GM21786 (cell line): ENCODE measurements around the gene FBXW7.

Source experiments
- ATAC-seq: cut with Tn5 transposase; IDR thresholded peaks from one replicate; pipeline ENCODE4 v1.9.1; 2021; ENCODE audit not compliant: unreplicated experiment

Gene FBXW7

GRCh38 chr4:152346526-152346925, 189.4 kb downstream of the FBXW7 start:
- ATAC-seq, result no peak

DNA sequence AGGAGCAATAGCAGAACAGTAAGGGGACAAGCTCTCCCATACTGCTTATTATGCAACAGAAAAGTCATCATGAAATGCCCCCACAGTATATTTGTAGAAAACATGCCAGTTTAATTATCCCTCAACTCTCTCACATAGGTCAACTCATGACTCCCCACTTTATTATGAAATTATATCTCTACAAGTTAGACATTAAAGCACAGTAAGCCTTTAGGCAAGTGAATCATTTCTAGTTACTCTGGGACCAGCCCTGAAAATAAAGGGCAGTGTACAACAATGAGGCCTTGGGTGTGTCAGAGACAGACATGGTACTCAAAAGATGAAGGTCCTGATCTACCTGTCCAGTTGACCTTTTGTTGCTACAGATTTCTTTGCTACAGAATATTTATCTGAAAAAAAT, 191.9 kb downstream of the FBXW7 start:
- ATAC-seq, result no peak

DNA sequence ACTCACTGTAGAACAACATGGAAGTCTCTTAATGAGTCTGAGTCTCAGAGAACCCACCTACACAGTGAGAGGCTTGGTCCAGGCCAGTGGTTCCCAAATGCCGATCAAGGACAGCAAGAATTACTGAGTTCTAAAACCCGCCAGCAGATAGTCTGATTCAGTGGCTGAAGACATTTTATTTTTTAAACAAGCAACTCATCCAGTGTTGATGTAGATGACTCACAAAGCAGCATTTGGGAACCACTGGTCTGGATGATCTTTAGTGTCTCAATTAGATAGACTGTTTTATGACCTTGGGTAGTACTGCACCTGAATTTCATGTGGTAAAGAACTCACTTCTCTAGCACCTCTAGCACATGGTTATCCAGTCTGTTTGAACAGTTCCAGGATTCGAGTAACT, 193.6 kb downstream of the FBXW7 start:
- no peak for ATAC-seq

DNA sequence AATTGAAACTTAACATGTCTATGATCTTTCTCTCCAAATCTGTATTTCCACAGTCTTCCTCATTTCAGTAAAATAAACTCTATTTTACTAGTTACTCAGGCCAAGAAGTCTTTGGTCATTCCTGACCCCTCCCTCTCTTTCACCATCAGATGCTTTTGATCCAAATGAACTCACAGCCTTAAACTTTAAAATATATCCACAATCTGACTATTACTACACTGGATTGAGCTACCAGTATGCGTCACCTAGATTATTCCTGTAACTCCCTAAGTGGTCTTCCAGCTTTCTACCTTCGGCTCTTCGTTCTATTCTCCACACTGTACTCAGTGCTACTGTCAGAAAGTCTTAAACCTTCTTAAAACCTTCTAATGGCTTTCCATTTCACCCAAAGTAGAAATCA, 195.1 kb downstream of the FBXW7 start:
- ATAC-seq, result no peak

GRCh38 chr4:152339576-152339975, 196.3 kb downstream of the FBXW7 start:
- ATAC-seq, result no peak

- ATAC-seq, result no peak
Observed at GRCh38 chr4:152334931-152335330, 201.0 kb downstream of the FBXW7 start.

GRCh38 chr4:152331042-152331441, 204.8 kb downstream of the FBXW7 start:
- no peak for ATAC-seq

- no peak for ATAC-seq
Observed at GRCh38 chr4:152328582-152328981, 207.3 kb downstream of the FBXW7 start.

DNA sequence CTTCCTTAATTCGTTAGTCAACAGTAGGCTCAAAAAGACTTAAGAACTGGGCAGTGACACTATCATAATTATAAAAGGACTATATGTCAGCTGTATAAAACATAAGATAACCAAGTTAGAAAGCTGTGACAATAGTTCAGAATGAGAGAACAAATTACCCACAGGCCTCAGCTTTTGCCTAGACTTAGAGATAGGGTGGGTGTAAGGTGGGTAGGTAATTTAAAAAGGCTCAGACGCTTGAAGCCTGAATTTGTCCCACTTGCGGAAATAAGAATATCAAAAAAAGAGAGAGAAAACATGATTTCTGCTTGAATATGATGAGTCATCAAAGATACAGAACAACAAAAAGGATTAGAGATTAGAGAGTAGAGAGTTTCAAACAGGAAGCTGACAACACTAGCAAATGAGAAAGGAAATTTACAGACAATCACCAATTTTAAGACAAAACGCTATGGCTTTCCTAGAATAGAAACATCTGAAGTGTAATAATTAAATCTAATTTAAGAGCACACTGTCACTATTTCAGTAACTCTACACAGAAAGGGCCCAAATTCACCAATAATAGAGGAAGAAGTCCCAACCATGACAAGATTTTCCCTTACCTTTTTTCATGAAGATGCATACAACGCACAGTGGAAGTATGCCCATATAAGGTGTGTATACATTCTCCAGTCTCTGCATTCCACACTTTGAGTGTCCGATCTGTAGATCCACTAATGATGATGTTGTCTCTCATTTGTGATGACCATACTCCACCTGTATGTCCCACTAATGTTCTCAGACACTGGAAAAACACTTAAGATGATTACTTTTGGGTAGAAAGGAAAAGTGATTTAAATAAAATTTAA, 208.1 kb downstream of the FBXW7 start:
- ATAC-seq, result no peak

DNA sequence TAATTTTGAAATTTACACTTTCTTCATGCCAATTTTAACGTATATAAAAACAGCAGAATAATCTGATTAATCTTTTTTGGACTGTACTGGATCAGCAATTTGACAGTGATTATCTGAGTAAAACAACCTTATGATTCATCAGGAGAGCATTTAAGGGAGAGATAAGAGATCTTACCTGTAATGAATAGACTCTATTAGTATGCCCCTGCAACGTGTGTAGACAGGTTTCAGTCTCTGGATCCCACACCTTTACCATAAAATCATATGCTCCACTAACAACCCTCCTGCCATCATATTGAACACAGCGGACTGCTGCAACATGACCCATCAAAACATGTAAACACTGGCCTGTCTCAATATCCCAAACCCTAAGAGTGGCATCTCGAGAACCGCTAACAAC, 210.1 kb downstream of the FBXW7 start:
- ATAC-seq, result no peak

GRCh38 chr4:152323221-152323620, 212.7 kb downstream of the FBXW7 start:
- ATAC-seq, result no peak

DNA sequence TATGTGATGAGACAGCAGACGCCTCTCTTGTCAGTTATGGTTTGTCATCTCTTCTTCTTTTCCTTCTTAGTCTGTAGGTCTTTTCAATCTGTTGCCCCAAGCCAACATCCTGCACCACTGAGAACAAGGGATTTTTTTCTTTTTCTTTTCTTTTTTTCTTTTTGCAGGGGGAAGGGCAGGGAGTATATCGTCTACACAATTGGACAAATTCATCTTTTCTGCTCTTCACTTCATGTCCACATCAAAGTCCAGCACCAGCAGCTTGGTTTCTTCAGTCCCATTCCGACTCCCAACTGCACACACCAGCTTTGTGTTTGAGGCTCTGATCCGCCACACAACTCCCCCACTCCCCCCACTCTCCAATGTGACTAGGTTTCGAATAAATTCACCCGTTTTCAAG, 213.2 kb downstream of the FBXW7 start:
- no peak for ATAC-seq

DNA sequence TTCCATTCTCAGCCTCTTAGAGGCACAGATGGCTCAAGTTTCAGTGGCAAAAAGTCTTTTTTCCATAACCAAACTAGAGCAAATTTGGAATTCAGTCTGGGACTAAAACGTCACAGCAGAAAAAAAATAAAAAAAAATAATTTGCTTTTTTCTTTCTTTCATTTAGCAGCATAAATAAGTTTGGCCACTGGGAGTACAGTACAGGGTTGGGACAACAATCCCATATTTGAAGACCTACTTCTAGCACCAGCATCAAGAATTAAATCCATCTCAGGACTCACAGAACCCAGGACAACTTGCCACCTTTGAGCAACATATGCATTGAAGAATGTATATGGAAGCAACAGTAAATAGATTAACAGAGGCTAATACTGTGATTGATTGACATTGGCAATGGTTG, 214.0 kb downstream of the FBXW7 start:
- no peak for ATAC-seq

- ATAC-seq, result no peak
Observed at GRCh38 chr4:152321398-152321797, 214.5 kb downstream of the FBXW7 start.

DNA sequence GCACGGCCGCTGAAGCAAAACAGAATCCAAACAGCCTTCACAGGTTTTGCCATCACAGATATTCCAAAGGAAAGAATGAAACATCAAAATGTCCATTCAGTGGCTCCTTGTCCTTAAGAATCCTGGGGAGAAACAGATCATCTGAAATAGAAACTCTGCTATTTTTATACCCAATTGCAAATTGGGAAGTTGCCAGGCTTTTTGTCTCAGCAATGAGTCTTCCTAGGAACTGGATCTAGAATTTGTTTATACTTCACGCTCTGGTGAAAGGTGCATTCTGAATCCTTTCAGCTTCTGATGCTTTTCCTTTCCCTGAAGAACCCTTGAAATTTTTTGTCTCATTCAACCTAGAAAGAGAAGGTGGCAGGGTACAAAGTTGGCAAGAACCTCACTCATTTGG, 218.9 kb downstream of the FBXW7 start:
- ATAC-seq, result no peak

GRCh38 chr4:152310257-152310656, 225.6 kb downstream of the FBXW7 start:
- no peak for ATAC-seq

GRCh38 chr4:152309418-152309817, 226.5 kb downstream of the FBXW7 start:
- ATAC-seq, result no peak

DNA sequence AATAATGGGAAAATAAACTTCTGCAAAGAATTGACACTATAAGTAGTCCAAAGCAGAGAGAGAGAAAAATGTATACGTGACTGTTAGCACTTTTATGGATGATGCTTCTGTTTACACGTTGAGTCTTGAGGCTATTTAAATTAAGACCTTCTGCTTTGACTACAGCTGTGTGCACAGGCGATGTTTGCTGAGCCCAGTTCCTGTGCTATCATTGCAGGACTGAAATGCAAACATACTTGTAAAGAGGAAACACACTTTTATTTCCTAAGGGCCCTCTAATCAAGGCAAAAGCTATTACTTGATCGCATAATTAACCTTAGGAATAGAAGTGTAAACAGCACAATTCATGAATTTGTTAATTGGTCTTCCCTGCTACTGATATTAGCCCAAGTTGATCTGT, 226.9 kb downstream of the FBXW7 start:
- ATAC-seq, result no peak

DNA sequence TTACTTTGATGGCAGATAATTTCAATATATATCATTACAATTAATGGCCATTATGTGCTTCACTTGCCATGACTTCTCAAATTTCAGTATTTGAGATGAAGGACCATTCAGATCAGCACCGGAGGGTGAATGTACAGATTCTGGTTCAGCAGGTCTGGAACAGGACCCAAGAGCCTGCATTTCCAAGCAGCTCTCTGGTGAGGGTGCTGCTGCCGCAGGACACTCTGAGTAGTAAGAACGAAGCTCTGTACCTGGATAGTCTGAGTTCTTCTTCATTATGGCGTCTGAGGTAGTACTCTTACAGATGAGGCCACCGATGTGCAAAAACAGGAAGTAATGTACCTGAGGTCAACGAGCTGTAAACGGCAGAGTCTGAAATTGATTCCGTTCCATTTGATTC, 228.2 kb downstream of the FBXW7 start:
- no peak for ATAC-seq

- ATAC-seq, result no peak
Observed at GRCh38 chr4:152306541-152306940, 229.4 kb downstream of the FBXW7 start.

- peak; percentile 87 for ATAC-seq
Observed at GRCh38 chr4:152304220-152304619, 231.7 kb downstream of the FBXW7 start.

DNA sequence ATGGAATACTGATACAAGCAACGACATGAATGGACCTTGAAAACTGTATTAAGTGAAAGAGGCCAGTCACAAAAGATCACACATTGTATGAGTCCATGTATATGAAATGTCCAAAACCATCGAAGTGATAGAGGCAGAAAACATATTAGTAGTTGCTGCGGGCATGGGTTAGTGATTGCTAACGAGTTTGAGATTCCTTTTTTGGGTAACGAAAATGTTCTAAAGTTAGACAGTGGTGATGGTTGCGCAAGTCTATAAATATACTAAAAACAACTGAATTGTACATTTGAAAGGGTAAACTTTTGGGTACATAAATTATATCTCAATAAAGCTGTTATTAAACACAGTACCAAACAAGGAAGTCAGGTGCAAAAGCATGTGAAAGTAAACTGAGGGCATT, 234.5 kb downstream of the FBXW7 start:
- ATAC-seq, result no peak

DNA sequence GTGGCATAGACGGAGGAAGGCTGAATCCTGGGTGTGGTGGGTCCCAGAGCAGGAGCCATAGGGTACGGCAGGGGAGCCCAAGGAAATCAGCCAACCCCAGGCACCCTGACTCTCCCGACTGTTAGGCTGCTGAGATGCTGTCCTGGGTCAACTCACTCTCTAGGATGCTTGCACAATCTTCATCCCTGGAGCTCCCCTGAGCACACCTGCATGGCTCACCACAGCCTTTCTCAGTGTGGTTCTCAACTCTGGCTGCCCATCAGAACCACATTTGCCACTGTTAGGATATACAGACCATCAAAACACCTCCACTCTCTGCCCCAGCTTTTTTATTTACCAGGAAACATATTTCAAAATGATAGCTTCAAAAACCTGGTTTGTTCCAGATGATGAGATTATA, 236.3 kb downstream of the FBXW7 start:
- ATAC-seq, result no peak
